K562 (cell line): ENCODE results near the gene GPALPP1. TPM values are rescaled to one million over a fixed set of nuclear protein-coding genes. Genes with fewer than 3 reads are reported as not detected.

Experiments used
- ATAC-seq: fragments of 200-7000 bp; cut with Tn5 transposase; 3 replicates; pipeline ENCODE4 v1.9.1; 2020; ENCODE audit warnings: moderate library complexity
- BruUV-seq: library from RNA; stranded (reverse); fragments of 400-500 nt; replicated peaks from 2 replicates; lab custom pipeline; 2021; lab: Mats Ljungman, UMichigan
- CTCF ChIA-PET: fragments of 300-600 bp; formaldehyde crosslinking; extraction: SDS; loops from one replicate; lab custom pipeline; 2021; ENCODE audit warnings: low intra/inter-chr PET ratio; lab: Yijun Ruan, JAX
- POLR2A ChIA-PET: fragments of 300-600, 350-650 bp; sonication (Branson Sonifier 250); formaldehyde crosslinking; extraction: SDS; loops from one replicate; lab custom pipeline; 2021; ENCODE audit warnings: antibody characterized with exemption, inconsistent platforms; lab: Yijun Ruan, JAX
- DNase-seq, 4 experiments: peaks; one replicate each; pipeline versions ENCODE4 v3.0.0 to v3.0.0-alpha.2; 2011 to 2018; ENCODE audit warnings: low spot score in 3 of 4, mixed read lengths in 3 of 4; ENCODE audit errors: extremely low read depth in 1 of 4
- FAIRE-seq: peaks from 2 replicates; lab custom pipeline; 2011; peaks lifted over from hg19 to GRCh38; lab: Jason Lieb, UNC
- H2AFZ ChIP-seq: 2 replicates; pipeline ENCODE4 v1.6.0; 2011; ENCODE audit warnings: low read depth, low read length, control low read depth, inconsistent platforms
- H3K27ac ChIP-seq: fragments of 200-600 bp; 3 replicates; pipeline ENCODE4 v1.8.0; 2011; ENCODE audit warnings: low read depth, mild to moderate bottlenecking, control low read depth, inconsistent platforms, low read length, moderate library complexity, mixed read lengths; ENCODE audit errors: extremely low read depth
- H3K27me3 ChIP-seq, 2 experiments: fragments of 300-600 bp in 1 of 2; 2 replicates in 1 of 2; 3 replicates in 1 of 2; pipeline versions ENCODE4 v1.6.0 to v1.8.0; 2011; ENCODE audit warnings: inconsistent platforms in 2 of 2, low read length in 2 of 2, mild to moderate bottlenecking in 1 of 2, mixed read lengths in 1 of 2, moderate library complexity in 1 of 2; ENCODE audit not compliant: control insufficient read depth in 2 of 2, insufficient read depth in 2 of 2
- H3K36me3 ChIP-seq: fragments of 300-600 bp; 3 replicates; pipeline ENCODE4 v1.8.0; 2011; ENCODE audit warnings: mild to moderate bottlenecking, low read length, inconsistent platforms; ENCODE audit not compliant: control insufficient read depth, insufficient read depth
- H3K4me1 ChIP-seq, 2 experiments: fragments of 200-600 bp in 1 of 2; replicated peaks in 1 of 2; 2 replicates in 1 of 2; 3 replicates in 1 of 2; pipeline versions ENCODE4 v1.5.1 to v1.8.0; 2011; ENCODE audit warnings: inconsistent platforms in 2 of 2, low read length in 2 of 2, mild to moderate bottlenecking in 1 of 2, mixed read lengths in 1 of 2, moderate library complexity in 1 of 2; ENCODE audit not compliant: control insufficient read depth in 2 of 2, insufficient read depth in 2 of 2
- H3K4me2 ChIP-seq: 2 replicates; pipeline ENCODE4 v1.6.1; 2011; ENCODE audit warnings: low read length, control low read depth, inconsistent platforms, mixed read lengths; ENCODE audit not compliant: insufficient read depth
- H3K4me3 ChIP-seq: fragments of 200-600 bp; sonication (generic), shearing (Covaris generic); 2 replicates; pipeline ENCODE4 v1.5.1; 2016; ENCODE audit warnings: control low read depth, inconsistent platforms
- H3K79me2 ChIP-seq: fragments of 200-600 bp; 3 replicates; pipeline ENCODE4 v1.8.0; 2011; ENCODE audit warnings: low read length, inconsistent platforms; ENCODE audit not compliant: control insufficient read depth, insufficient read depth
- H3K9ac ChIP-seq, 2 experiments: 2 replicates each; pipeline versions ENCODE4 v1.6.0 to v1.6.1; 2011; ENCODE audit warnings: low read depth in 2 of 2, low read length in 2 of 2, control low read depth in 1 of 2, inconsistent platforms in 1 of 2, mild to moderate bottlenecking in 1 of 2, mixed read lengths in 1 of 2; ENCODE audit not compliant: insufficient read depth in 1 of 2
- H3K9me1 ChIP-seq: one replicate; pipeline ENCODE4 v1.6.0; 2011; ENCODE audit warnings: inconsistent platforms, mild to moderate bottlenecking, low read length, moderate library complexity; ENCODE audit not compliant: control insufficient read depth, insufficient read depth
- H3K9me3 ChIP-seq: replicated peaks from 2 replicates; pipeline ENCODE4 v1.5.1; 2011; ENCODE audit warnings: low read depth, low read length, inconsistent platforms; ENCODE audit not compliant: control insufficient read depth, insufficient read depth
- H4K20me1 ChIP-seq: replicated peaks from 2 replicates; pipeline ENCODE4 v1.6.1; 2011; ENCODE audit warnings: low read length, inconsistent platforms, mixed read lengths; ENCODE audit not compliant: control insufficient read depth, insufficient read depth
- C11orf30 ChIP-seq: fragments of 450-650 bp; IDR thresholded peaks from 2 replicates; pipeline ENCODE4 v1.6.1; 2016; ENCODE audit warnings: low read depth, mild to moderate bottlenecking
- FOS ChIP-seq: IDR thresholded peaks from 3 replicates; pipeline ENCODE4 v1.6.1; 2011; ENCODE audit not compliant: insufficient read length; ENCODE audit errors: extremely low read depth
- LEF1 ChIP-seq: fragments of 450-650 bp; IDR thresholded peaks from 2 replicates; pipeline ENCODE4 v1.6.1; 2016; ENCODE audit warnings: mild to moderate bottlenecking
- MAFG ChIP-seq: fragments of 450-650 bp; conservative IDR thresholded peaks from 2 replicates; pipeline ENCODE4 v1.6.1; 2016; ENCODE audit warnings: missing genetic modification characterization, missing compliant biosample characterization
- MYBL2 ChIP-seq, 2 experiments: fragments of 450-650 bp in 1 of 2; sonication (generic) in 1 of 2; formaldehyde crosslinking in 1 of 2; IDR thresholded peaks; 2 replicates each; pipeline versions ENCODE4 v1.6.1 to v1.8.1; 2017 to 2022; ENCODE audit warnings: borderline replicate concordance in 1 of 2, inconsistent platforms in 1 of 2, low read depth in 1 of 2, mild to moderate bottlenecking in 1 of 2, missing genetic modification reagents in 1 of 2, moderate library complexity in 1 of 2
- POLR2AphosphoS5 ChIP-seq: IDR thresholded peaks from 2 replicates; pipeline ENCODE4 v1.6.1; 2011; ENCODE audit warnings: mild to moderate bottlenecking, low read depth, low read length, moderate library complexity; ENCODE audit not compliant: control insufficient read depth, insufficient read depth
- ZNF316 ChIP-seq: fragments of 450-650 bp; IDR thresholded peaks from 2 replicates; pipeline ENCODE4 v1.6.1; 2016
- WGBS: fragments of 100-300 bp; shearing (Covaris generic); methylation state at CpG from one replicate; pipeline ENCODE4 v1.1.6; 2016; ENCODE audit warnings: low coverage, mixed read lengths; ENCODE audit not compliant: insufficient coverage; ENCODE audit errors: missing lambda C conversion rate; 5-methylcytosine and 5-hydroxymethylcytosine counted together
- in situ Hi-C: fragments of 300-500 bp; cut with MboI; formaldehyde crosslinking; loops from 4 replicates; pipeline ENCODE4 v1.15.0; 2018; ENCODE audit warnings: inconsistent platforms, mixed read lengths
- intact Hi-C: fragments of 100-400 bp; cut with micrococcal nuclease; formaldehyde crosslinking; loops from 2 replicates; pipeline ENCODE4 v1.14.2; 2022
- polyA plus RNA-seq, 8 experiments: library from polyadenylated mRNA; depleted of rRNA in 4 of 8; stranded (reverse) in 5 of 8; unstranded in 3 of 8; fragments of >200 nt; fragmentation: Nextera tagmentation in 2 of 8; fragmentation: Illumina TruSeq in 1 of 8; extraction: Ambion mirVana in 2 of 8; extraction: Trizol in 1 of 8; gene quantifications; 2 replicates each; pipeline versions ENCODE4 v1.2.1 to v1.2.3, GENCODE V29; 2011 to 2014; ENCODE audit warnings: inconsistent platforms in 1 of 8, missing spikeins in 1 of 8
- total RNA-seq, 7 experiments: library from RNA; depleted of rRNA in 6 of 7; stranded (reverse); fragments of >200 nt in 6 of 7; fragmentation: Illumina TruSeq in 2 of 7; extraction: Trizol in 2 of 7; gene quantifications; 2 replicates each; pipeline versions ENCODE4 v1.2.1 to v1.2.3, GENCODE V29; 2011 to 2021; ENCODE audit warnings: low replicate concordance in 1 of 7

GPALPP1 gene
- total and polyA plus RNA-seq, 9 of the 15 experiments (the other 6 are each of a cell fraction or from before 2014, with no cell fraction given), result 8.1 to 22.3 (median 18.5) TPM

GRCh38 chr13:44967704-44968433 lies 21.5 kb upstream of the GPALPP1 start:
- H3K4me2 ChIP-seq, result no peak overlapping the region
- no peaks in the 10 kb centered on the region for H3K9me3 ChIP-seq
- peaks cover 66% of the 10 kb centered on the region for H3K36me3 ChIP-seq
- H3K79me2 ChIP-seq, result no peaks in the 10 kb centered on the region
- no peaks in the 10 kb centered on the region for H3K9me1 ChIP-seq
- ChIA-PET POLR2A (no interaction called here), CTCF (no interaction called here)
- ATAC-seq, result no peak
- H3K4me1 ChIP-seq, result no peaks in the 10 kb centered on the region
- H3K4me3 ChIP-seq, result no peak overlapping the region
- DNase-seq, result no peak
- no peak for FAIRE-seq
- in situ Hi-C loops, result no loop called here
- no peaks in the 10 kb centered on the region for H4K20me1 ChIP-seq
- TF ChIP-seq FOS (no peak), MAFG (0 out of 2 replicates have a peak, but pooled peaks have one; percentile 20), LEF1 (no peak), C11orf30 (peak; percentile 35; the same call in 1 of the 2 replicates), ZNF316 (peak; percentile 65), MYBL2 (IDR thresholded peaks at IDR 0.05; ENCODE audit: low read depth) (no peak), MYBL2 (CRISPR knock-in tag; IDR thresholded peaks at IDR 0.05; ENCODE audit: borderline replicate concordance) (no peak), POLR2AphosphoS5 (no peak)
- no peaks in the 10 kb centered on the region for H3K27me3 ChIP-seq
- no peak overlapping the region for H3K27ac ChIP-seq
- intact Hi-C loops, result no loop called here
- 84% methylated on average over 3 of the region's 3 CpGs for WGBS
- no peak overlapping the region for H2AFZ ChIP-seq
- no peak overlapping the region for H3K9ac ChIP-seq
- no TSS peak for BruUV-seq
